GM23248 (cell line): ENCODE measurements around the gene DCP1A.

Experiments used
- EZH2 ChIP-seq: fragments of 200-600 bp; sonication (generic); IDR thresholded peaks from 2 replicates; pipeline ENCODE4 v1.6.1; 2018; ENCODE audit warnings: antibody characterized with exemption, mild to moderate bottlenecking; ENCODE audit not compliant: insufficient read depth, poor library complexity, severe bottlenecking
- EZH2phosphoT487 ChIP-seq: fragments of 200-600 bp; sonication (generic); IDR thresholded peaks from 2 replicates; pipeline ENCODE4 v1.6.1; 2018; ENCODE audit warnings: antibody characterized with exemption, moderate library complexity, mild to moderate bottlenecking, low read depth; ENCODE audit not compliant: insufficient read depth

DNA sequence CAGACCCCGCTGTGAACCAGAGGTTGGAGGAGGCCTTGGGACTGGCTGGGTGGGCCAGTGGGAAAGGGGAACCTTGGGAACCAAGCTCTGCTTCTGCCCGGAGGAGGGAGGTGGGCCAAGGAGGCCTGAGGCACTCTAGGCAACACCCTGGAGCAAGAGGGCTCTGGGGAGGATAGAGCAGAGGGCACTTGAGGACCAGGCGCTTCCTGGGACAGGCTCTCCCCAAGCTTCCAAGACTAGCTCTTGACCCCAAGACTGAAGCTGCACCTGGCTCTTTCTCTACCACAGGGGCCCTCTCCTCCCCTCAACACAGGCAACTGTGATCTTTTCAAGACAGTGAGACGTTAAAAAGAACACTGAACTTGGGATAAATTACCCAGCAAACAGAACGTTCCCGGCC is 111.8 kb downstream of the DCP1A start:
- TF ChIP-seq EZH2 (no peak), EZH2phosphoT487 (no peak)
